Measurements from ENCODE around the gene VIPAS39.

Gene VIPAS39

DNA sequence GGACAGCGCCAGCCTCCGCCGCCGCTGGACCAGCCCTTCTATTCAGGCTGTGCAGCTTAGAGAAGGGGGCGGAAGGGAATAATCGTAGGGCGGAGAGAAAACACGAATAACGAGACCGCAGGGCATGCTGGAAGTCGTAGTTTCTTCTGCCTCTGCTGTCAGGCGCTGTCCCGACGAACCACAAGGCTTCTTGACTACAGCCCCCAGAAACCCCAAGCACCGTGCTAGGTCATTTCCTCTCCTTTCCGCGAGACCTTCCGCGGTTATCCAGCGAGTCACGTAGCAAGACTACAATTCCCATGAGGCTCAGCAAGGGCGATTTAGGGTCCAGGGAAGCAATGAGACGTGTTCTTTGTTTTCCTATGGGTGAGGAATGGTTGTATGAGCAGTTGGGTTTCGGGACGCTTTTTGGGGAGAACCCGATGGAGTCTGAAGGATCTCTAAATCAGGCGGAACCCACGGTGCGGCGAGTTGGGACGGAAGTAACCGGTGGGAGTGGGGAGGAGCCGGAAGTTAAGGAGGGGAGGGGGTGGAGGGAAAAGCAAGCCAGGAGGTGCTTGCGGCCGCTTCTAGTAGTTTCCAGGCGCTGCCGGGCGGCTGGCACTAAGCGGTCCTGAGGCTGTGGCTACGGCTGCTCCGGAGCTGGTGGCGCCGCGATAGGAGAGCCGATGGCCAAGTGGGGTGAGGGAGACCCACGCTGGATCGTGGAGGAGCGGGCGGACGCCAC lies at the start of gene VIPAS39, which contains the start of gene AHSA1:
VIPAS39 (minus strand) TSS at position 80 of the 727 bp plus-strand sequence. CDS start 3,499 bp downstream, outside the sequence.
AHSA1 (plus strand) TSS at position 572 of the 727 bp plus-strand sequence; CDS start at position 669, 97 bp downstream.
- peak; percentile 96 for DNase-seq (ENCODE audit: low spot score)

DNA sequence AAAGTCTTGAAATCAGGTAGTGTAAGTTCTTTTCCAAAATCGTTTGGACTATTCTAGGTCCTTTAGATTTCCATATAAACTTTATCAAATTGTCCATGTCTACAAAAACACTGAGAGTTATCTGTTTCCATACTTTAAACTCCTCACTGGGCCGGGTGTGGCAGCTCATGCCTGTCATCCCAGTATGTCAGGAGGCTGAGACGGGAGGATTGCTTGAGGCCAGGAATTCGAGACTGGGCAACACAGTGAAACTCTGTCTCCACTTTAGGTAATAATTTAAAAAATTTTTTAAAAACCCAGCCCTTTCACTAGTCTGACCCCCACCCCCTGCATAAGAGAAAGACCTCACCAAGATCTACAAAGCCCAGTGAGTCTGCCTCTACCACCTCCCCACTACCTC lies 47.6 kb upstream of the VIPAS39 start:
- no peak for DNase-seq (ENCODE audit: low spot score)

DNA sequence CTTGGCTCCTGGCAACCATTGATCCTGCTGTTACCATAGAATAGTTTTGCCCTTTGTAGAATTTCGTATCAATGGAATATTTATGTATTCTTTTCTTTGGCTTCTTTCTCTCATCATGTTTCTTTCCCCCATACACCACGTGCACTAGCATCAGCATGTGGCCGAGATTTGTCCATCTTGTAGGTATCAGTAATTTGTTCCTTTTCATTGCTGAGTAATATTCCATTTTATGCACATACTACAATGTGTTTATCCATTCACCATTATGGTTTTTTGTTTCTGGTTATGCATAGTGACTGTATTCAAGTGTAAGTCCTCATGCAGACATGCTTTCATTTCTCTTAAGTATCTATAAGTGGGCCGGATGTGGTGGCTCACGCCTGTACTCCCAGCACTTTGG lies 45.7 kb upstream of the VIPAS39 start:
- no peak for DNase-seq (ENCODE audit: low spot score)

DNA sequence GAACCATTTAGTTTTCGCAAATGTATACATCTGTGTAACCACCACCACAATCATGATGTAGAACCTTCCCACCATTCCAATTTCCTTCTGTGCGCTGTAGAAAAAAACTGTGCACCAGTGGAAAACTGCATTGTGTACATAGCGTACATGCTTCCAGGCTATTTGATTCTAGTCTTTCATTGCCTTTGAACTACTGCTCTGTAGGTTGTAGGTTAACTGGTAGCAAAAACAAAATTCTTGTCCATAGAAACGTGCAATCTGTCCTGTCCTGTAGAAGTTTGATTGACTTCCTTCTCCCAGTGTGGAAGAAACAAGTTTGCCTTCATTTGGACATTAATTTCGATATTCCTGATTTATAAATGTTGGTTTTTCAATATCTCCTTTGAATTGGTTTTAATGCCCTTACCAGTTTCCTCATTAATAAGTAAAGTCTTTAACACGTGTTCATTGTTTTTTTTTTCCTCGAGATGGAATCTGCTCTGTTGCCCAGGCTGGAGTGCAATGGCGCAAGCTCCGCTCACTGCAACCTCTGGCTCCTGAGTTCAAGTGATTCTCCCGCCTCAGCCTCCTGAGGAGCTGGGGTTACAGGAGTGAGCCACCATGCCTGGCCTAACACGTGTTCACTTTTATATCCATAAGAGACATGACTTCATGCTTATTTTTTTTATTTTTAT lies 44.8 kb upstream of the VIPAS39 start:
- no peak for DNase-seq (ENCODE audit: low spot score)

DNA sequence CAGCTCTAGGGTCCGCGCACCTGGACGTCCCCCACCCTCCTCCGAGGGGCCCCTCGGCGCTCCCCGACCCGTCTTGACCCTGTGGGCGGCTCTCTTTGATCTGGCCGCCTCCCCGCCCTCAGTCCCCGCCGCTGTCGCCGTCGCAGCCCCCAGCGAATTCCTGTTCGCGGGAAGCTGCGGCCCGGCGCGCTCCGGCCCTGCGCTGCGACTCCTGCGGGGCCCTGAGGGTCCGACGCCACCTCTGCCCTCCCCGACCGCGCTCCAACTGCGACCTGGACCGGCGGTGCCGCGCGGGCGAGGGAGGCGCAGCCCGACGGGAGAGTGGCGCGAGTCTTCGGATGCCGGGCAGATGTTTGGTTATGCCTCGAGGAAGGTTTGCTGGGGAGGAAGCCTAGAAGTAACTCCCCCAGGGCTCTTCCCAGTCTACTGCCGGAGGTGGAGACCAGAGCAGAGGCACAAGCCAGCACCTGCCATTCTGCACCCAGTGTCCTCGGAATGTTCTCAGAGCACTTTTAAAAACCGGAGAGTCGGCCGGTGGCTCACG lies 41.7 kb upstream of the VIPAS39 start:
- DNase-seq (ENCODE audit: low spot score), result no peak

DNA sequence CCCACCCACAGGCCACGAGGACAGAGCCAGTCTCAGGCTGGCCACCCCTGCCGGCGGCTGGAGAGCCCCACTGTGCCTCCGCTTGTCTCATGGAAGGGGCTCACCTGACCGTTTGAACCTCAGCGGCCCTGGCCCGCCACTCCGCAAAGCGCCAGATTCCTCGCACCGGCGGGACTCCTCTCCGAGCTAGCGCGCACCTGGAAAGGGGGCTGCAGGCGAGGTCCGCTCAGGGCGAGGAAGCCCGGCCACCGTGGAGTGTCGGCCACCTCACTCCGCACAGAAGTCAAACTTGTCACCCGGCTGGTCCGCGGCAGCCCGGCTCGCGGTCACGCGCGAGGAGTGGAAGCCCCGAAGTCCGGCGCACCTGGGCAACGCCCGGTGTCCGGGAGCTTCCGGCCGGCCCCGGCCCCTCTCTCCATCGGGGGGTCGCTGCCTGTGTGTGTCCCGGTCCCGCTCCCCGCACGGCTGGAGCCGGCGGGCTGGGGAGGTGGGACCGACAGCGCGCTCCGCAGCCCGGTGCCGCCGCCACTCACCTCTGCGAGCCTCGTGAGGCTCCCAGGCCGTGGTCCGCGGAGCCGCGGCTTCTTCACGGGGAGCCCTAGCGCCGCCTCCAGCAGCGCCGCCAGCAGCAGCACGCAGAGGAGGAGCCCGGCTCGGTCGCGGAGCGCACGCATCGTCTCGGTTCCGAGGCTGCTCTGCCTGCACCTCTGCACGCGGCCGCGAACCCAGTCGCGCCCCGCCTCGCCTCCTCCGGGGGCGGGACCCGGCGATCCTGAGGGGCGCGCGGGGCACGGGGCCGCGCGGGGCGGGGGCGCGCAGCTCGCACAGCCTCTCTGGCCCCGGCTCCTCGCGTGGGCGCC lies 40.9 kb upstream of the VIPAS39 start, which contains the start of gene ISM2:
ISM2 (minus strand) TSS at position 697 of the 860 bp plus-strand sequence; CDS start at position 674, 23 bp downstream.
- peak; percentile 13 for DNase-seq (ENCODE audit: low spot score)

DNA sequence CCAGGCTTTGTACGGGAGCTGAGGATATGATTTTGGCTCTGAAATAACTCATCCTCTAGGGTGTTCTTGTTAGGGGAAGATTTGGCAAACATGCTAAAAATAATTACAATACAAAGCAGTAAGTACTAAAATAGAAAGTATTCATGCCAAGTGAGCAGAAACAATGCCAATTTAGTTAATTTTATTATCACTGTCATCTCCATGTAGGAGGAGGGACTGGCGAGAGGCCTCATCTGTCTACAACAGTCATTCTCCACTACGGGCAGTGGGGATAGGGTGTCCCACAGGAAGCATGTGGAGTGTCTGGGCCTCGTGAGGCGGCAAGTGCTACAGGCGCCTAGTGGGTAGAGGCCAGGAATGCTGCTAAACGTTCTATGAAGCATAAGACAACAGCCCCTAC lies 37.9 kb upstream of the VIPAS39 start:
- no peak for DNase-seq (ENCODE audit: low spot score)

DNA sequence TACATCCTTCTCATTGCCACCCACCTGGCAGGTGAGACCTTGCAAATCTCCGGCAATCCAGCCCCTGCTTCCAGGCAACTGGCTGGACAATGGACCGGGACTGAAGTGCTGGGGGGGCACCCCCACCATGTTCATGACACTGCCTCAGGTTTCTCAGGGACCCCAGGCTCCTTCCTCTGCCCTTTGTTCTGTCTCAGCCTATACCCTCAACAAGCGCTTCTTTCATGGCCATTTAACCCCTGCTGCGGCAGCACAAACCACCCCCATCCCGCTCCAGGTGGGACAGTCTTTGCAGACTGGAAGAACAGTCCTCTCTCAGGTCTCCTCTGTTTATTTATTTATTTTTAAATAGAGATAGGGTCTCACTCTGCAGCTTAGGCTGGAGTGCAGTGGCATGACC lies 33.7 kb upstream of the VIPAS39 start:
- DNase-seq (ENCODE audit: low spot score), result no peak

DNA sequence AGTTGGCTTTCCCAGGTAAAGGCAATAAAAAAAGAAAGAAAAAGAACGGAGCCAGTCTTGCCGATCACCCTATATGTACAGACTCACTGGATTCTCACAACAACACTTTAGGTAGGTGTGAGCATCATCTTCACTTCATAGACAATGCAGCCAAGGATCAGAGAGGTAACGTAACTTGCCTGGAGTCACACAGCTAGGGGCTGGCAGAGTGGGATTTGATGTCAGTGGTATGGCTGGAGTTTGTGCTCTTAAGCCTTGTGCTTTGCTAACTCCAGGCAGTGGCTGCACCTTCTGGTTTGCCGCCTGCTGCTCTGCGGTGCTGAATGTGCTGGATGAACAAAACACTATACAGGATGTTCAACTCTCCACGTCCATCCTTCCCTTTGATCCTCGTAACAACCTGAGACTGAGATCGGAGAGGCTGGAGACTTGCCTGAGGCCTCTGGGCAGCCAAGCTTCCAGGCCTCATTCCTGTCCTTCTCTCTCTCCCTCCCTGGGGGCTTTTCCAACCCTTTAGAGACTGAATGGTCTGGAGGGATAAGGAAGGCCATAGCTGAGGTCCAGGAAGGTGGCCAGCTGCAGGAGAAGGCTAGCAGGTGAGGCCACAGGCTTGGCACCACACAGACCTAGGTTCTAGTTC lies 33.1 kb upstream of the VIPAS39 start:
- DNase-seq (ENCODE audit: low spot score), result no peak

DNA sequence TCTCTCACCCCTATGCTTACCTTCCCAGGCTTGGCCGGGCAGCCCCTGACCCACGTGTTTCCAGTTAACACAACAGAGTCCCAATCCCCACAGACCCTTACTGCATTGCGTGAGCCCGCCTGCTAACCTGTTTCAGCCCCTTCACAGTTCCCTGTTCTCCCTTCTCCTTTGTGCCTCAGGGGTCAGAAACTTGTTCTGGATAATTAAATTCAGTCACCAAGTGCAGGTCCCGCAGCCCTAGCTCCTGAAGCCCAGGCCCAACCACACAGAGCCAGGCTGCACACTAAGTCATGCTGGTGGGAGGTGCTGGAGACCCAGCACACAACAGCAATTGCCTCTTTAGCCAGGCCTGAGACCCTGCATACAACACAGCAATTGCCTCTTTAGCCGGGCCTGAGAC lies 31.6 kb upstream of the VIPAS39 start:
- no peak for DNase-seq (ENCODE audit: low spot score)

DNA sequence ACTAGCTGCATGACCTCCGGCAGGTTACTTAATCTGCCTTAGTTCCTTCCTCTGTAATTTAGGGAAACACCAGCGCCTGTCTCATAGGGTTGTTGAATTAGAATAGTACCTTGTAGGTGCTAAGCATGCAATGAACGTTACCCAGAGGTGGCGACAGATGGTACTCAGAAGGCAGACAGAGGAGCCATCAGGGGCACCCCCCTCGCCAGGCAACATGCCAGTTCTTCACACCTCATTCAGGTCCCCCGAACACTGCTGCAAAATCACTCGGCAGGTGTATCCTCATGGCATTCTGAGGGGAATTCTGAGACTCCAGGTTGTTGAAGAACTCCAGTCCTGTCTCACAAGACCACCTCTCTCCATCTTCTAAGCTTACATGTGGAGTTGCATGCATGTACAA lies 31.2 kb upstream of the VIPAS39 start:
- DNase-seq (ENCODE audit: low spot score), result no peak

DNA sequence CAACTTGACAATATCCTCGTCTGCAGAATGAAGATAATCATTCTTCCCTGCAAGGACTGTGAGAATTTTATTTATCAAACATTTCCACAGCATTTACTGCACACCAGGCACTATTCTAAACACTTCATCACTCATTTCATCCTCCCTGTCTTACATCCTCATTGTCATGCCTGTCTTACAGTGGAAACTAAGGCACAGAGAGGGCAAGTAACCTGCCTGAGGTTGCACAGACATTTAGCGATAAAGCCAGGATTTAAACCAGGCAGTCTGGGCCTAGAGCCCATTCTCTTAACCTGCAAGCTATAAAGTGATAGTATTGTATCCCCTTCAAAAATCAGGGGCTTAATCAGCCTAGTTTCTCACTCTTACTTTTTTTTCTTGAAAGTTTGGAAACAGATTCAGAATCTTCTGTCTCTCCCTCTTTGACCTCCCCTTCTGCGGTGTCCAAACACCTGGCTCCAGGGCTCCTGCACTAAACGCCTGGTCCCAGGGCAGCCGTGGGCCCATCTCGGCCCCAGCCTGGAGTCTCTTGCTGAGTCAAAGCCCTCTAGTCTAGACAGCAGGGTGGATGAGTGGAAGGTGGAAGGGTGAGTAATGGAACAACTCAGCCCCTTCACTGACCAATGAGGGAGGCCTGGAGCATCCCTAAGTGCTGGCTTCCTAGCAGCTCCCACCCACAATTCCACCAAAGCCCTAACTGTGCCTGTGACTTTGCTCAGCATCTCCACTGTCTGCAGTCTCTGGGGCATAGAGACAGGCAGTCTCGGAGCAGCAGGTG lies 28.7 kb upstream of the VIPAS39 start:
- no peak for DNase-seq (ENCODE audit: low spot score)

DNA sequence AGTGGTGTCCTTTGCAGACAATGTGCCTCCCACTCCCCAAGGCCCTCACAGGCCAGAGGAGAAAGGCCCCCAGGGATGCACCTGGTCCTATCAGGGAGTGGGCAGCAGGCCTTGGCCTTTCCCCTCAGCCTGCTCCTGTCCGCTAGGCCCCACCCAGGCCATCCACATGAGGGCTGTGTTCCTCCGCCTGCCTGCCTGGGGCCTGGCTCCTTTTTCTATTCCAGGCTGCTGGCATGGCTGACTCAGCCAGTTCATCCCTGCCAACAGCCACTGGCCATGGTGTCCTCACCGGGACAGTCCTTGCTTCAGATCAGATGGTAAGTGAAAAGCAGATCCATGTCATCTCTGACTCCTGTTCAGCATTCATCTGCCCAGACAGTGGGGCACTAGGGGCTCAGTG lies 27.9 kb upstream of the VIPAS39 start:
- no peak for DNase-seq (ENCODE audit: low spot score)

DNA sequence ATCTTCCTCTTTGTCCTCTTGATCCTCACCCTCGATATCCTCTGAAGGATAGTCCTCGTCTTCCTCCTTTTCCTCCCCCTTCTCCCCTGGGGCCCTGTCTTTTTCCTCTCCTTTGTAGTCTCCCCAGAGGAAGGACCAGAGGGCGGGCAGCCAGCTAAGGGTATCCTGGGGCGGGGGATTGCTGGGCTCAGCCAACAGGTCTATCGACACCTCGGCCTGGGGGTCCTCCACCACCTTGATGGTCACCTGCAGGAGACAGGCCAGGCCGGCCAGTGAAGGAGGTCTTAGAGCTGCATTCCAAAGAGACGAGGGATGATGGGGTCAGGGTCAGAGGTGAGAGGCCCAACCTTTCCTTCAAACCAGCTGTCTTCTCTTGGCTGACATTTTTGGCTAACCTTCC lies 25.0 kb upstream of the VIPAS39 start:
- DNase-seq (ENCODE audit: low spot score), result no peak

DNA sequence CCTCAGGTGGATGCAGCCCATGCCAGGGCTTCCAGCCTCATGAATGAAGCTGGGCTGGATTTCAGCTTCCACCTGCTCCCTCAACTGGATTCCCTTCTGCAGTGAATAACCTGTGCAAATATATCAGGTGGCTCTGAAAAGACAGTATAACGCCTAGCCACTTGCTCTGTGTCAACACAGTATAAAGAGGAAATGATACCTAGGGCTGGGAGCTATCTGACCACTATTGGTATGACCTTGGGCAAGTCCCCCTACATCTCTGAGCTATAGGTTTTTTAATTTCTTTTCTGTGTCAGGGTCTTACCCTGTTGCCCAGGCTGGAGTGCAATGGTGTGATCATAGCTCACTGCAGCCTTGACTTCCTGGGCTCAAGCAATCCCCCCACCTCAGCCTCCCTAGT lies 21.4 kb upstream of the VIPAS39 start:
- no peak for DNase-seq (ENCODE audit: low spot score)

DNA sequence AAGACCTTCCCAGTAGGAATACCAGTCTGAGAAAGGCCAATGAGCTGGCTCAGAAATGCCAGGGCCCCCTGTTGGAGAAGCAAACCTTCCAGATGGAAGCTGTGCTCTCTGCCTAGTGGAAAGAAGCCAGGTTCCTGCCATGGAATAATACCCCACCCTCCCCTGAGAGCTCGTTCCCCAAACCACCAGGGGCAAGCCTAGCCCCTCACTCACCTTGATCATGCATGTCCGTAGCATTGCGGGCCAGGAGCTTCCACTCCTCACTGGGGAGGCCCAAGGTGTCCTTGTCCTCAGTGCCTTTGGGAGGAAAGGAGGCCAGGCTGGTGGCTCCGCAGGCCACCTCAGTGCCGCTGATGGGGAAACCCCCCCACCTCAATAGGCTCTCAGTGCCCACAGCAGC lies 20.6 kb upstream of the VIPAS39 start:
- DNase-seq (ENCODE audit: low spot score), result no peak

DNA sequence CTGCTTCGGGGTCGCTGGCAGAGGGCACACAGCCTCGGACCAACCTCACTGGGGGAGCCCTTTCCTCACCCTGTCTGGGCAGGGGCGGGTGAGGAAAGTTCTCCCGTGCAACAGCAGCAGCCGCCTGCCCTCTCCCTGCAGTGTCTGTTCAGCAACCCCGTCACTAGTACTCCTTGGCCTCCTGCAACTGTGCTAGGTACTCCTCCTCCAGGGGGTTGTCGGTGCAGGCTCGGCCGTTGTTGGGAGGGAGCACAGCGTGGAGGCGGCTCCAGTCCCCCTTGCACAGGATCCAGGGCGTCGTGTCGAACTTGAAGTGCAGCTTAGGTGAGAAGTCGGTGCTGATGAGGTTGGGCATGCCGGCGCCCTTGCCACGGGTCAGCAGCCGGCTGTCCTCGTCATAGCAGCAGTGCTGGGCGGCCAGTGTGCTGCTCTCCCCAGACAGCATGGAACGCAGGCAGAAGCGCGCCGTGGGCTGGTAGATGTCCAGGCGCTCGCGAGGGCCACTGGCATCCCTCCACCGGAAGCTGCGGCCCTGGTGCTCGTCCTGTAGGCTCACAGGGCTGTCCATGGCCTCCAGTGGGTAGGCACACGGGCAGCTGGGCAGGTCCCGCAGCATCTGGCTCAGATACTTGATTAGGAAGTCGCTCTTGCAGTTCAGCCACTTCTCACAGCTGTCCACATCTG lies 18.2 kb upstream of the VIPAS39 start:
- DNase-seq (ENCODE audit: low spot score), result no peak

DNA sequence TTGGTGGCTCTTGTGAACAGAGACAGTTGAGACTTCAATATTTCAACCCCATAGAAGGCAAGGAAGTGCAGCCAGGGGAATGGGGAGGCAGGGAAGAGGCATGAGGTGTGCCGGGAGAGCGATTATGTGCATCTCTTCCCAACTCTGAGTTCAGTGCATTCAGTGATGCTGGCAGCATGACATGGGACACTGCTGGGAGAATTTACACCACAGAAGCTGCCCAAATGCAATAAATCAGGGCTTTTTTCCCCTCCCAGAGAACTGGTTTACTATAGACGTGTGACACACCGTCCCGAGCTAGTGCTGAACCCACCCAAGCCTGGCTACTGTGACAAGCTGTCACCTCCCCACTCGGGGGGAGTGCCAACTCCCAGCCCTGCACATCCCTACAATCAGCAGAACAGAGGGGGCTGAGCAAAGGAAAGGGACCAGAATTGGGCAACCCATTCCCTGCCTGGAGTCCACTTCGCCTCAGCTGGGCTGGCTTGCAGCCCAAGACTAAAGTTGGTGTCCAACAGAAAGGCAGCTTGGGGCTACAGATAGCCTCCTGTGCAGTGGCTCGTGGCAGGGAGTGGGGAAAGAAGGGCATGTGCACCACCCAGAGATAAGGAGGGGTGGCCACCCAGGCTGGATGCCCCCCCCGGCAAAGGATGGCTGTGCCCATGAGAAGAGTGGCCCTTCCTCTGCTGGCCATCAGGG lies 17.2 kb upstream of the VIPAS39 start:
- no peak for DNase-seq (ENCODE audit: low spot score)

DNA sequence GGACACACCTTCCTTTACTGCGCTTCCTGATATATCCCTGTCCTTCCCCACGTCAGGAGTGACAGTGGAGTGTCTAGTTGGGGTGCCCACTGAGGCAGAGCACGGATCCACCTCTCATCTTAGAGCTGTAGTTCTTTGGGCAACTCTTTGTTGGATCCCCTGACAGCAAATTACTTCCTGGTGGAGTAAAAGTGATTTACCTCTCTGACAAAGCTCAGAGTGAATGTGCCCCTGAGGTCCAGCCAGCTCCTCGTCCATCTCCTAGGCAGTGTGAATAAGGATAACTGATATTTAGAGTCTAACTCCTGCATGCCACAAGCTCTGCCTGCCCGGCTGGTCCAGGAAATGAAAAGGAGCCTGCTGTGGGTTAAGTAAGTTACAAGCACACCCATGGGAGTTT lies 16.5 kb upstream of the VIPAS39 start:
- no peak for DNase-seq (ENCODE audit: low spot score)
